GM12878 (cell line): ENCODE results near the gene ZNF804B. TPM values are rescaled to one million over a fixed set of nuclear protein-coding genes. Genes with fewer than 3 reads are reported as not detected.

Source experiments
- ATAC-seq: fragments of 200-7000 bp; cut with Tn5 transposase; 3 replicates; pipeline ENCODE4 v1.9.1; 2020; ENCODE audit warnings: mild to moderate bottlenecking, moderate library complexity
- BruUV-seq: library from RNA; stranded (reverse); fragments of 400-500 nt; replicated peaks from 2 replicates; lab custom pipeline; 2021; lab: Mats Ljungman, UMichigan
- CTCF ChIA-PET: fragments of 300-600 bp; sonication (Branson Sonifier 250); formaldehyde crosslinking; extraction: SDS; loops from one replicate; lab custom pipeline; 2021; ENCODE audit warnings: inconsistent platforms; lab: Yijun Ruan, JAX
- POLR2A ChIA-PET: fragments of 350-600 bp; formaldehyde crosslinking; extraction: SDS; loops from one replicate; lab custom pipeline; 2021; ENCODE audit warnings: inconsistent platforms; lab: Charles Lee
- RAD21 ChIA-PET: fragments of 300-600 bp; sonication (Branson Sonifier 250); formaldehyde crosslinking; loops from one replicate; lab custom pipeline; 2023; ENCODE audit warnings: antibody characterized with exemption; ENCODE audit not compliant: unreplicated experiment; lab: Charles Lee
- SMC1A ChIA-PET: fragments of 300-600 bp; sonication (Branson Sonifier 250); formaldehyde crosslinking; loops from one replicate; lab custom pipeline; 2023; ENCODE audit not compliant: unreplicated experiment, uncharacterized antibody; lab: Charles Lee
- DNase-seq: peaks from one replicate; pipeline ENCODE4 v3.0.0-alpha.2; 2011; ENCODE audit warnings: low read depth, low spot score
- FAIRE-seq: peaks from 3 replicates; lab custom pipeline; 2011; peaks lifted over from hg19 to GRCh38; lab: Jason Lieb, UNC
- H2AFZ ChIP-seq: 2 replicates; pipeline ENCODE4 v1.6.0; 2011; ENCODE audit warnings: low read depth, low read length, control low read depth; ENCODE audit not compliant: control insufficient read depth
- H3K27ac ChIP-seq: 2 replicates; pipeline ENCODE4 v1.5.1; 2011; ENCODE audit warnings: control low read depth; ENCODE audit not compliant: control insufficient read depth, insufficient read depth
- H3K27me3 ChIP-seq, 2 experiments: replicated peaks in 1 of 2; 2 replicates each; pipeline versions ENCODE4 v1.6.0 to v1.6.1; 2011; ENCODE audit warnings: low read length in 1 of 2; ENCODE audit not compliant: control insufficient read depth in 2 of 2, insufficient read depth in 2 of 2
- H3K36me3 ChIP-seq, 2 experiments: 2 replicates each; pipeline ENCODE4 v1.5.1; 2011; ENCODE audit warnings: low read length in 1 of 2; ENCODE audit not compliant: control insufficient read depth in 2 of 2, insufficient read depth in 2 of 2
- H3K4me1 ChIP-seq: 2 replicates; pipeline ENCODE4 v1.6.1; 2011; ENCODE audit warnings: mild to moderate bottlenecking, low read length, moderate library complexity, mixed read lengths; ENCODE audit not compliant: control insufficient read depth, insufficient read depth
- H3K4me2 ChIP-seq: 2 replicates; pipeline ENCODE4 v1.6.0; 2011; ENCODE audit warnings: control low read depth; ENCODE audit not compliant: control insufficient read depth, insufficient read depth
- H3K4me3 ChIP-seq: fragments of 200-600 bp; sonication (generic); 2 replicates; pipeline ENCODE4 v1.5.1; 2016
- H3K79me2 ChIP-seq: 2 replicates; pipeline ENCODE4 v1.6.0; 2011; ENCODE audit warnings: low read length; ENCODE audit not compliant: control insufficient read depth, insufficient read depth
- H3K9ac ChIP-seq: 2 replicates; pipeline ENCODE4 v1.8.0; 2011; ENCODE audit warnings: low read length, control low read depth, mixed read lengths; ENCODE audit not compliant: control insufficient read depth, insufficient read depth
- H3K9me3 ChIP-seq: replicated peaks from 3 replicates; pipeline ENCODE4 v1.5.1; 2011; ENCODE audit warnings: mild to moderate bottlenecking, low read length; ENCODE audit not compliant: control insufficient read depth, insufficient read depth
- H4K20me1 ChIP-seq: 2 replicates; pipeline ENCODE4 v1.6.0; 2011; ENCODE audit not compliant: control insufficient read depth, insufficient read depth
- BMI1 ChIP-seq: fragments of 450-650 bp; IDR thresholded peaks from 2 replicates; pipeline ENCODE4 v1.6.1; 2016; ENCODE audit warnings: mild to moderate bottlenecking, moderate library complexity, borderline replicate concordance
- CREB1 ChIP-seq: IDR thresholded peaks from 2 replicates; pipeline ENCODE4 v1.6.1; 2012; ENCODE audit warnings: low read depth, mild to moderate bottlenecking, inconsistent platforms
- DPF2 ChIP-seq: fragments of 450-650 bp; IDR thresholded peaks from 2 replicates; pipeline ENCODE4 v1.6.1; 2017; ENCODE audit warnings: mild to moderate bottlenecking
- IKZF1 ChIP-seq: fragments of 450-650 bp; conservative IDR thresholded peaks from 2 replicates; pipeline ENCODE4 v1.6.1; 2017; ENCODE audit warnings: antibody characterized with exemption, mild to moderate bottlenecking
- IKZF2 ChIP-seq, 2 experiments: fragments of 450-650 bp; IDR thresholded peaks; 2 replicates each; pipeline ENCODE4 v1.6.1; 2017; ENCODE audit warnings: mild to moderate bottlenecking in 2 of 2, moderate library complexity in 2 of 2
- MEF2B ChIP-seq: fragments of 450-650 bp; IDR thresholded peaks from 2 replicates; pipeline ENCODE4 v1.6.1; 2018; ENCODE audit warnings: mild to moderate bottlenecking, moderate library complexity; ENCODE audit not compliant: partially characterized antibody, poor library complexity, severe bottlenecking
- MTA2 ChIP-seq: fragments of 450-650 bp; IDR thresholded peaks from 2 replicates; pipeline ENCODE4 v1.6.1; 2016; ENCODE audit warnings: low read depth, mild to moderate bottlenecking, moderate library complexity
- SPI1 ChIP-seq: IDR thresholded peaks from 2 replicates; pipeline ENCODE4 v1.6.1; 2011; ENCODE audit warnings: low read depth, mild to moderate bottlenecking, low read length, moderate library complexity, borderline replicate concordance; ENCODE audit not compliant: insufficient read depth
- WGBS: methylation state at CpG from one replicate; pipeline ENCODE4 v1.1.6; 2016; ENCODE audit warnings: low lambda C conversion rate; ENCODE audit not compliant: insufficient replicate concordance, insufficient coverage; ENCODE audit errors: missing lambda C conversion rate; 5-methylcytosine and 5-hydroxymethylcytosine counted together
- in situ Hi-C: fragments of 300-500 bp; cut with MboI; formaldehyde crosslinking; loops from 9 replicates; pipeline ENCODE4 v1.14.3; 2018; ENCODE audit warnings: mixed read lengths
- intact Hi-C: fragments of 100-400 bp; cut with micrococcal nuclease; formaldehyde crosslinking; loops from one replicate; pipeline ENCODE4 v1.14.2; 2022; ENCODE audit not compliant: unreplicated experiment
- polyA plus RNA-seq, 11 experiments: library from polyadenylated mRNA; depleted of rRNA in 4 of 11; unstranded in 6 of 11; stranded (reverse) in 5 of 11; fragments of >200 nt; fragmentation: Nextera tagmentation in 4 of 11; fragmentation: Illumina TruSeq in 1 of 11; extraction: Ambion mirVana in 4 of 11; extraction: Trizol in 1 of 11; gene quantifications; 1 replicate in 1 of 11; 2 replicates in 10 of 11; pipeline versions ENCODE4 v1.2.1 to v1.2.3, GENCODE V29; 2011 to 2016; ENCODE audit warnings: inconsistent platforms in 2 of 11, missing spikeins in 2 of 11, low read depth in 1 of 11
- total RNA-seq, 4 experiments: library from RNA; depleted of rRNA in 3 of 4; stranded (reverse); fragments of >200 nt in 3 of 4; fragmentation: Illumina TruSeq in 1 of 4; extraction: Trizol in 1 of 4; gene quantifications; 2 replicates each; pipeline versions ENCODE4 v1.2.1 to v1.2.3, GENCODE V29; 2013 to 2021
- TF ChIP-seq, protein P1 (sequence below): fragments of 450-650 bp; formaldehyde crosslinking; IDR thresholded peaks from 2 replicates; pipeline ENCODE4 v1.5.0; 2022; ENCODE audit warnings: mild to moderate bottlenecking, missing genetic modification characterization

ZNF804B gene
- total and polyA plus RNA-seq, 10 of the 15 experiments (the other 5 are each of a cell fraction or from before 2014, with no cell fraction given): not detected

GRCh38 chr7:88933285-88933684, 173.8 kb downstream of the ZNF804B start:
- RAD21 ChIA-PET: no interaction called here
- Histone ChIP-seq H3K36me3 (no peaks in the 10 kb centered on the region), H3K27me3 (no peaks in the 10 kb centered on the region), H3K9me3 (no peaks in the 10 kb centered on the region), H4K20me1 (no peaks in the 10 kb centered on the region), H3K9ac (no peak overlapping the region), H3K79me2 (no peaks in the 10 kb centered on the region), H3K4me2 (no peak overlapping the region), H3K27ac (no peak overlapping the region), H2AFZ (no peak overlapping the region), H3K4me1 (no peaks in the 10 kb centered on the region), H3K4me3 (no peak overlapping the region)
- WGBS: 16% methylated on average over 5 of the region's 5 CpGs
- SMC1A ChIA-PET: interaction anchor here (0.8 kb wide), 1 partner anchor 95 kb away, joined by 3 read pairs; no protein-coding TSS in a partner anchor
- in situ Hi-C loops (no loop called here), intact Hi-C loops (no loop called here)
- CTCF ChIA-PET: interaction anchor here (1.1 kb wide), 1 partner anchor 9 kb away, joined by 4 read pairs; no protein-coding TSS in a partner anchor
- FAIRE-seq (no peak), DNase-seq (no peak), ATAC-seq (peak; percentile 59)
- POLR2A ChIA-PET: no interaction called here
- no TSS peak for BruUV-seq
- no peak for TF ChIP-seq CREB1
- TF ChIP-seq DPF2: 0 out of 2 replicates have a peak, but pooled peaks have one; percentile 35
- peak; percentile 28 to 34; a peak in 2 of 4 replicates for TF ChIP-seq IKZF2 (IDR thresholded peaks at IDR 0.05)
- TF ChIP-seq MTA2: peak; percentile 54; the same call in 1 of the 2 replicates
- TF ChIP-seq, protein P1, sequence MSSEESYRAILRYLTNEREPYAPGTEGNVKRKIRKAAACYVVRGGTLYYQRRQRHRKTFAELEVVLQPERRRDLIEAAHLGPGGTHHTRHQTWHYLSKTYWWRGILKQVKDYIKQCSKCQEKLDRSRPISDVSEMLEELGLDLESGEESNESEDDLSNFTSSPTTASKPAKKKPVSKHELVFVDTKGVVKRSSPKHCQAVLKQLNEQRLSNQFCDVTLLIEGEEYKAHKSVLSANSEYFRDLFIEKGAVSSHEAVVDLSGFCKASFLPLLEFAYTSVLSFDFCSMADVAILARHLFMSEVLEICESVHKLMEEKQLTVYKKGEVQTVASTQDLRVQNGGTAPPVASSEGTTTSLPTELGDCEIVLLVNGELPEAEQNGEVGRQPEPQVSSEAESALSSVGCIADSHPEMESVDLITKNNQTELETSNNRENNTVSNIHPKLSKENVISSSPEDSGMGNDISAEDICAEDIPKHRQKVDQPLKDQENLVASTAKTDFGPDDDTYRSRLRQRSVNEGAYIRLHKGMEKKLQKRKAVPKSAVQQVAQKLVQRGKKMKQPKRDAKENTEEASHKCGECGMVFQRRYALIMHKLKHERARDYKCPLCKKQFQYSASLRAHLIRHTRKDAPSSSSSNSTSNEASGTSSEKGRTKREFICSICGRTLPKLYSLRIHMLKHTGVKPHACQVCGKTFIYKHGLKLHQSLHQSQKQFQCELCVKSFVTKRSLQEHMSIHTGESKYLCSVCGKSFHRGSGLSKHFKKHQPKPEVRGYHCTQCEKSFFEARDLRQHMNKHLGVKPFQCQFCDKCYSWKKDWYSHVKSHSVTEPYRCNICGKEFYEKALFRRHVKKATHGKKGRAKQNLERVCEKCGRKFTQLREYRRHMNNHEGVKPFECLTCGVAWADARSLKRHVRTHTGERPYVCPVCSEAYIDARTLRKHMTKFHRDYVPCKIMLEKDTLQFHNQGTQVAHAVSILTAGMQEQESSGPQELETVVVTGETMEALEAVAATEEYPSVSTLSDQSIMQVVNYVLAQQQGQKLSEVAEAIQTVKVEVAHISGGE (CRISPR knock-in tag): no peak
- TF ChIP-seq IKZF1: 0 out of 2 replicates have a peak, but pooled peaks have one; percentile 34
- TF ChIP-seq SPI1: peak; percentile 76
- peak; percentile 25 for TF ChIP-seq MEF2B
- 0 out of 2 replicates have a peak, but pooled peaks have one; percentile 17 for TF ChIP-seq BMI1
